ENCODE measurements around the gene GRIA3. TPM values are rescaled to one million over a fixed set of nuclear protein-coding genes. Genes with fewer than 3 reads are reported as not detected.

The GRIA3 gene
- total and polyA plus RNA-seq, 9 donors = 1.2 to 11.2 (median 4.2) TPM

DNA sequence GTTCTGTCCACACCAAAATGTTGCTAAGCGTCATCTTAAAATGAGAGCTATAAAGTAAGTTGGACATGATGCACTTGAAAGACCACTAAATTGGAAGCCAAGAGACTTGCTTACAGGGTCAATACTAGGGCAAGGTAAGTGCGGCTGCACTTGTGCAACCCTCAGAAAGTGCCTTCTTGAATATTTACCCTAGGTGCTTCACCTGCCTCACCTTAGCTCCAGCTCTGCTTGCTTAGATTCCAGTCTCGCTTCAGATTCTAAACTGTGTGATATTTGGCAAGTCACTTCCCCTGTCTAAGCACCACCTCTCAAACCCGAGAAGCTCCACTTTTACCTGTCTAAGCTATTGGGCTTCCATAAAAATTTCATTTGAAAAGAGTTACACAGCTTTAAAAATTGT is 136.5 kb downstream of the GRIA3 start:
- Histone ChIP-seq H3K4me1 (ENCODE audit: insufficient read depth) (no peaks in the 10 kb centered on the region), H3K27me3 (no peaks in the 10 kb centered on the region), H3K4me3 (no peak overlapping the region), H3K9me3 (no peaks in the 10 kb centered on the region), H3K27ac (no peak overlapping the region), H3K36me3 (no peaks in the 10 kb centered on the region)
- TF ChIP-seq, protein P1, sequence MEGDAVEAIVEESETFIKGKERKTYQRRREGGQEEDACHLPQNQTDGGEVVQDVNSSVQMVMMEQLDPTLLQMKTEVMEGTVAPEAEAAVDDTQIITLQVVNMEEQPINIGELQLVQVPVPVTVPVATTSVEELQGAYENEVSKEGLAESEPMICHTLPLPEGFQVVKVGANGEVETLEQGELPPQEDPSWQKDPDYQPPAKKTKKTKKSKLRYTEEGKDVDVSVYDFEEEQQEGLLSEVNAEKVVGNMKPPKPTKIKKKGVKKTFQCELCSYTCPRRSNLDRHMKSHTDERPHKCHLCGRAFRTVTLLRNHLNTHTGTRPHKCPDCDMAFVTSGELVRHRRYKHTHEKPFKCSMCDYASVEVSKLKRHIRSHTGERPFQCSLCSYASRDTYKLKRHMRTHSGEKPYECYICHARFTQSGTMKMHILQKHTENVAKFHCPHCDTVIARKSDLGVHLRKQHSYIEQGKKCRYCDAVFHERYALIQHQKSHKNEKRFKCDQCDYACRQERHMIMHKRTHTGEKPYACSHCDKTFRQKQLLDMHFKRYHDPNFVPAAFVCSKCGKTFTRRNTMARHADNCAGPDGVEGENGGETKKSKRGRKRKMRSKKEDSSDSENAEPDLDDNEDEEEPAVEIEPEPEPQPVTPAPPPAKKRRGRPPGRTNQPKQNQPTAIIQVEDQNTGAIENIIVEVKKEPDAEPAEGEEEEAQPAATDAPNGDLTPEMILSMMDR (IDR thresholded peaks at IDR 0.05) = no peak
- TF ChIP-seq EP300 (IDR thresholded peaks at IDR 0.05) (no peak), POLR2A (IDR thresholded peaks at IDR 0.05) (no peak)
- intact Hi-C loops (cut with DNase I) = no loop called here
- no peak for DNase-seq
- 78 to 84% (median 81%) methylated on average over 4 of the region's 4 CpGs for WGBS, 3 donors

DNA sequence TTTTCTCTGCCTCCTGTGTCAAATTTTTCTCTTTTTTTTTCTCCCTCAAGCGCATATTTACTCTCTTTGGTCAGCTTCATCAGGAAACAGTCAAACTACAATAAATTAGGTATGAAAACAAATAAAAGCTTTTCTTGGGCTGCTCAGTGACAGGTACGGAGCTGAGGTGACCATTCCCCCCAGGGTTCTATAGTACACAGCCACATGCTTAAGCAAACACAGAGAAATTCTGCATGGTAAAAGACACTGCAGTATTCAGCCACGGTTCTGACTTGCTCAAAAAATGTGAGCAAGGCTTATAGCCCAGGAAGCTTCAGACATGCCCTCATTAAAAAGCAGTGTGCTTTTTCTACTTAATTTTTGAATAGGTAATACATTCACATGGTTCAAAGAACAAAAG is 138.5 kb downstream of the GRIA3 start:
- Histone ChIP-seq H3K4me1 (ENCODE audit: insufficient read depth) (no peaks in the 10 kb centered on the region), H3K36me3 (no peaks in the 10 kb centered on the region), H3K27ac (no peak overlapping the region), H3K4me3 (no peak overlapping the region), H3K9me3 (no peaks in the 10 kb centered on the region), H3K27me3 (no peaks in the 10 kb centered on the region)
- no peak for DNase-seq
- TF ChIP-seq, protein P1 (IDR thresholded peaks at IDR 0.05) = no peak
- TF ChIP-seq POLR2A (IDR thresholded peaks at IDR 0.05) = no peak
- TF ChIP-seq EP300 (IDR thresholded peaks at IDR 0.05) = no peak
- intact Hi-C loops (cut with DNase I) = no loop called here
- 46 to 53% (median 52%) methylated on average over 3 of the region's 3 CpGs for WGBS, 3 donors

DNA sequence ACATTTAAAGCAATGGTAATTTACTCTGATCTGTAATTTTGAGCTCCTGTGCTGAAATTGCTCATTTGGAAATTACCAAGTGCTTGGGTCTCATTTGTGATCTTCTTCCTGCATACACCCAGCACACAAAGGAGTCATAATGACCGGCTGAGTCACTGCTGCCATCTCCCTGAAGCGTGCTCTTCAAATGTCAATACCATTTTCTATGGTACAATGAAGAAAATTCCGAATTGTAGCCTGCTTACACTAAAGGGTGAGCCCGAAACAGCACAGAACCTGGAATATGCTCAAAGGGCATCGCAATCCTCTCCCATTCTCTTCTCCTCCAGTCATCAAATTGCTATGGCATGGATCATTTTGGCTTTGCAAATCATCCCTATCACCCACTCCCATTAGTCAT is 140.5 kb downstream of the GRIA3 start:
- H3K27me3 ChIP-seq = no peaks in the 10 kb centered on the region
- TF ChIP-seq, protein P1 (IDR thresholded peaks at IDR 0.05) = no peak
- TF ChIP-seq EP300 (IDR thresholded peaks at IDR 0.05) = no peak
- TF ChIP-seq POLR2A (IDR thresholded peaks at IDR 0.05) = no peak
- DNase-seq = no peak
- intact Hi-C loops (cut with DNase I) = no loop called here
- 60 to 66% (median 64%) methylated on average over 5 of the region's 5 CpGs for WGBS, 3 donors
- no peak overlapping the region for H3K4me3 ChIP-seq
- no peak overlapping the region for H3K27ac ChIP-seq
- H3K36me3 ChIP-seq = no peaks in the 10 kb centered on the region
- no peaks in the 10 kb centered on the region for H3K9me3 ChIP-seq
- H3K4me1 ChIP-seq (ENCODE audit: insufficient read depth) = no peaks in the 10 kb centered on the region

DNA sequence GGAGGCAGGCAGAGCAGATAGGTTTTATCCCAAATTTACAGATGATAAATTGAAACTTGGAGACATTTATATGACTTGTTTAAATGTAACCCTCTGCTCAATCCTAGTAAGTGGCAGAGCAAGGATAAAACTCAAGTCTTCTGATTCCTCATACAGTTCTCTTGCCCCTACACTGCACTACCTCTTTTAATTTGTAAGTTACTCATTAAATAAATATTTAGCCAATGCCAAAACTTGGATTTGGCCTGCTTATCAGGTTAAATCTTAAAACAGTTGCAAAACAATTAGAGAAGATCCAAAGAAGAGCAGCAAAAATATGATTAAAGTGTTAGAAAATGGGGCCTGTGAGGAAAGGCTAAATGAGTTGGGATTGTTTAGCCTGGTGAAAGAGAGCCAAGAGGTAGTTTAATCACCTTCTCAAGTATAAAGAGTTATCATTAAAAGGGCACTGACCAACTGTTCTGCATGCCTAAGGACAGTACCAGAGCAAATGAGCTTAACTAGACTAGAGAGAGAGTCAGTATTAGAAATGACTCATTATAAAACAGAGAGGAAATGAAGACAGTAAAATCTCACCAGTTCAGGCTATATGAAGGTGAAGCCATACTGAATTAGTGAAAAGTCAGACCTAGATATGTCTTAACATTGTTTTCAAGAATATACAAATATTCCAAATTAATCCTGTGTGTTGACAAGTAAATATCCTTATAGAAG is 146.3 kb downstream of the GRIA3 start:
- Histone ChIP-seq H3K4me3 (no peak overlapping the region), H3K36me3 (no peaks in the 10 kb centered on the region), H3K9me3 (no peaks in the 10 kb centered on the region), H3K4me1 (ENCODE audit: insufficient read depth) (no peaks in the 10 kb centered on the region), H3K27ac (no peak overlapping the region), H3K27me3 (no peaks in the 10 kb centered on the region)
- intact Hi-C loops (cut with DNase I) = no loop called here
- TF ChIP-seq EP300 (IDR thresholded peaks at IDR 0.05) (no peak), POLR2A (IDR thresholded peaks at IDR 0.05) (no peak)
- TF ChIP-seq, protein P1 (IDR thresholded peaks at IDR 0.05) = no peak
- DNase-seq = no peak
